Measurements from ENCODE around the gene MSRB3.
A peak's percentile ranks its signal among the peaks of the same experiment; 100 is the strongest.

MSRB3 gene

DNA sequence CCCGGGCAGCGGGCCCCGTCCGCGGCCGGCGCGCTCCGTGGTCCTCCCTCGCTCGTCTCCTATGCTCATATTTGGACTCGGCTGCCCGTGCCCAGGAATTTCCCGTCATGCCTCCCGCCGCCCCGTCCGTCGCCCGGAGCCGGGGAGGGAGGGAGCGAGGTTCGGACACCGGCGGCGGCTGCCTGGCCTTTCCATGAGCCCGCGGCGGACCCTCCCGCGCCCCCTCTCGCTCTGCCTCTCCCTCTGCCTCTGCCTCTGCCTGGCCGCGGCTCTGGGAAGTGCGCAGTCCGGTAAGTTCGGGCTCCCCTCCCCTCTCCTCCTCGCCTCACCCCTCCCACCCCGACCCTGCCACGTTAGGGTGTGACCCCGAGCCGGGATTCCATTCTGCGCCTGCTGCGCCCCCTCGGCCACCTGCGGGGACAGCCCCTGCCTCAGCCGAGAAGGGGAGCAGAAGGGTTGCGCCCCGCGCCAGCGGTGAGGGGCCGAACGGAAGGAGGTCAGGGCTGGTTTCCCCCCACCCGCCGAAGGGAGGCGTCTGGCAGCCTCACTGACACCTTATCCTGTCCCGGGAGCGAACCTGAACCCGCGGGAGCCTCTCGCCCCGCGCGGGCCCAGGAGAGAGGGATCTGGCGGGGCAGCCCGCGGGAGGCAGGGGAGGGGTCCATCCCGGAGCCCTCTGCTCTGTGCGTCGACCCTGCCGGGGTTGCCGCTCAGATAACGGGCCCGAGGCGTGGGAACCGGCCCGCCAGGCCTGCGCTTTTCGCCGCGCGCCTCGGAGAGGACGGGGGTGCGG lies at the start of gene MSRB3:
Gene MSRB3, plus strand, starts transcription at position 108 of the 793 bp plus-strand sequence. CDS start 29,897 bp downstream, outside the sequence.
- TF ChIP-seq, protein P1, sequence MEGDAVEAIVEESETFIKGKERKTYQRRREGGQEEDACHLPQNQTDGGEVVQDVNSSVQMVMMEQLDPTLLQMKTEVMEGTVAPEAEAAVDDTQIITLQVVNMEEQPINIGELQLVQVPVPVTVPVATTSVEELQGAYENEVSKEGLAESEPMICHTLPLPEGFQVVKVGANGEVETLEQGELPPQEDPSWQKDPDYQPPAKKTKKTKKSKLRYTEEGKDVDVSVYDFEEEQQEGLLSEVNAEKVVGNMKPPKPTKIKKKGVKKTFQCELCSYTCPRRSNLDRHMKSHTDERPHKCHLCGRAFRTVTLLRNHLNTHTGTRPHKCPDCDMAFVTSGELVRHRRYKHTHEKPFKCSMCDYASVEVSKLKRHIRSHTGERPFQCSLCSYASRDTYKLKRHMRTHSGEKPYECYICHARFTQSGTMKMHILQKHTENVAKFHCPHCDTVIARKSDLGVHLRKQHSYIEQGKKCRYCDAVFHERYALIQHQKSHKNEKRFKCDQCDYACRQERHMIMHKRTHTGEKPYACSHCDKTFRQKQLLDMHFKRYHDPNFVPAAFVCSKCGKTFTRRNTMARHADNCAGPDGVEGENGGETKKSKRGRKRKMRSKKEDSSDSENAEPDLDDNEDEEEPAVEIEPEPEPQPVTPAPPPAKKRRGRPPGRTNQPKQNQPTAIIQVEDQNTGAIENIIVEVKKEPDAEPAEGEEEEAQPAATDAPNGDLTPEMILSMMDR (IDR thresholded peaks at IDR 0.05; ENCODE audit: insufficient read depth, missing control alignments) = no peak
- FAIRE-seq (no peak), DNase-seq (ENCODE audit: insufficient read length, low spot score) (no peak)

DNA sequence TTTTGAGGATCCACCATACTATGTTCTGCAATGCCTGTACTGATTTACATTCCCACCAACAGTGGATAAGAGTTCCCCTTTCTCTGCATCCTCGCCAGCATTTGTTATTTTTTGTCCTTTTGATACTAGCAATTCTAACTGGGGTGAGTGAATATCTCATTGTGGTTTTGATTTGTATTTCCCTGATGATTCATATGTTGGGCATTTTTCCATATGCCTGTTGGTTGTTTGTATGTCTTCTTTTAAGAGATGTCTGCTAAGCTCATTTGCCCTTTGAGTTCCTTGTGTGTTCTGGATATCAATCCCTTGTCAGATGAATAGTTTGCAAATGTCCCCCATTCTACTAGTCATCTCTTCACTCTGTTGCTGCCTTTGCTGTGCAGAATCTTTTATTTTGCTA lies 49.0 kb upstream of the MSRB3 start:
- FAIRE-seq (no peak), DNase-seq (ENCODE audit: insufficient read length, low spot score) (no peak)
- TF ChIP-seq, protein P1 (IDR thresholded peaks at IDR 0.05; ENCODE audit: insufficient read depth, missing control alignments) = no peak

DNA sequence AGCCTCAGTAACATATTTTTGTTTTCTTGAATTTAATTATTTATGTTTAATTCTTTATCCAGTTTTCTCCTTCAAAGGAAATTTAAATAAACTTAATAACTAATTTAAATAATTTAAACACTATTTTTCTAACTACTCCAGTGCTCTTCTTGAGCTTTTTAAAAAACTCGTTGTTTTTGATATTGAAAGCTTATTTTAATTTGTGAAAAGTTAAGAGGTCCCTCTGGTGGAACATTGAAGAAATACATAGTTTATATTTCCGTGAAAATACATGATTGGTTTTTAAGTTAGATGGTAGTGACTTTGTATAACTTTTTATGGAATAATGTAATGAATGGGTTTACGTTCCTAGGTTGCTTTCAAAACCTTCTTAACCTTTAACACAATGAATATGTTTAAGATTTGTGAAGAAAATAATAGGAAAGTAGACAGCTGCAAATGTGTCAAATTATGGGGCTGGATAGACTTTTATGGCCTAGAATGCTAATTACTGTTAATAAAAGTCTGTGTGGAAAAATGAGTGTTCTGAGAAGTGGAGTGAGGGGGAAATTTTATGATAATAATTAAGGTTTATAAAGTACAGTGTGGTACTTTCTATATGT lies 45.9 kb upstream of the MSRB3 start:
- TF ChIP-seq, protein P1 (IDR thresholded peaks at IDR 0.05; ENCODE audit: insufficient read depth, missing control alignments) = peak; percentile 44
- FAIRE-seq = peak; percentile 11
- DNase-seq (ENCODE audit: insufficient read length, low spot score) = no peak

DNA sequence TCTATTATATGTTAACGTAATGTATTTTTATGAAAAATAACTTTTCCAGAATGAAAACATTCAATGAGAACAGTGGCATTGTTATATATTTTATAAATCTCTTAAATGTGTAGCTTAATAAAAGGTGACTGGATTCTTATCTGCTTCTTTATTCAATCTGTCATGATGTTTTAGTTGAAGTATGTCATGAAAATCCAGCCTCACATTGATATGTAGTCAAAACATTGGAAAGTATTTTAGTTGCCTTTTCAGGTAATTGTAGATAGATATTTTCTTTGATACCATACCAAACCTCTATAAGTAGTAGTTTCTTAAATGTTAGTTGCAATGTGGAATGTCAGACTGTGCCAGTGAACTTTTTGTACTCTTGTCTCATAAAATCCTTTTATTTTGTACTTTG lies 41.3 kb upstream of the MSRB3 start:
- no peak for FAIRE-seq
- TF ChIP-seq, protein P1 (IDR thresholded peaks at IDR 0.05; ENCODE audit: insufficient read depth, missing control alignments) = no peak
- DNase-seq (ENCODE audit: insufficient read length, low spot score) = no peak

- no peak for DNase-seq (ENCODE audit: insufficient read length, low spot score)
- no peak for FAIRE-seq
- TF ChIP-seq, protein P1 (IDR thresholded peaks at IDR 0.05; ENCODE audit: insufficient read depth, missing control alignments) = no peak
These were observed 39.9 kb upstream of the MSRB3 start for GRCh38 chr12:65238609-65239008.

GRCh38 chr12:65248656-65249633 lies 29.5 kb upstream of the MSRB3 start:
- DNase-seq (ENCODE audit: insufficient read length, low spot score) (no peak), FAIRE-seq (no peak)

More at GRCh38 chr12:65248656-65249633, 29.5 kb upstream of the MSRB3 start:
- TF ChIP-seq, protein P1 (IDR thresholded peaks at IDR 0.05; ENCODE audit: insufficient read depth, missing control alignments) = no peak

All from D721Med (cell line).